Glutamatergic neuron (in vitro differentiated cells): ENCODE results near the gene ADGRD1. TPM values are rescaled to one million over a fixed set of nuclear protein-coding genes. Genes with fewer than 3 reads are reported as not detected.

Experiments used
- DNase-seq: peaks from one replicate; pipeline ENCODE4 v3.0.0; 2022
- H3K27ac Mint-ChIP-seq: one replicate; pipeline ENCODE4 v1.8.0; 2020; ENCODE audit warnings: mild to moderate bottlenecking, mixed read lengths, inconsistent platforms; ENCODE audit not compliant: unreplicated experiment
- H3K27me3 Mint-ChIP-seq: one replicate; pipeline ENCODE4 v1.8.0; 2020; ENCODE audit warnings: mild to moderate bottlenecking, moderate library complexity, mixed read lengths, inconsistent platforms; ENCODE audit not compliant: unreplicated experiment
- H3K36me3 Mint-ChIP-seq: one replicate; pipeline ENCODE4 v1.8.0; 2020; ENCODE audit warnings: mild to moderate bottlenecking, mixed read lengths, inconsistent platforms; ENCODE audit not compliant: unreplicated experiment
- H3K4me1 Mint-ChIP-seq: one replicate; pipeline ENCODE4 v1.8.0; 2020; ENCODE audit warnings: mild to moderate bottlenecking, low read depth, mixed read lengths, inconsistent platforms; ENCODE audit not compliant: unreplicated experiment
- H3K4me3 Mint-ChIP-seq: one replicate; pipeline ENCODE4 v1.8.0; 2020; ENCODE audit warnings: mild to moderate bottlenecking, mixed read lengths, inconsistent platforms; ENCODE audit not compliant: unreplicated experiment
- H3K9me3 Mint-ChIP-seq: one replicate; pipeline ENCODE4 v1.8.0; 2020; ENCODE audit warnings: mild to moderate bottlenecking, moderate library complexity, mixed read lengths, inconsistent platforms; ENCODE audit not compliant: unreplicated experiment
- total RNA-seq: library from RNA; stranded (reverse); fragmentation: NEBNext Ultra II Directional; extraction: Animal tissue kit (Norgen Biotek cat#: 25700); gene quantifications from one replicate; pipeline ENCODE4 v1.2.1, GENCODE V29; 2021; ENCODE audit not compliant: unreplicated experiment
- TF ChIP-seq, protein P1 (sequence below): fragments of 200-600 bp; sonication (generic); IDR thresholded peaks from one replicate; pipeline ENCODE4 v1.5.0; 2021; ENCODE audit not compliant: partially characterized antibody, unreplicated experiment

Gene ADGRD1
- total RNA-seq, 1 donor from 2014 or later: 0.96 TPM

DNA sequence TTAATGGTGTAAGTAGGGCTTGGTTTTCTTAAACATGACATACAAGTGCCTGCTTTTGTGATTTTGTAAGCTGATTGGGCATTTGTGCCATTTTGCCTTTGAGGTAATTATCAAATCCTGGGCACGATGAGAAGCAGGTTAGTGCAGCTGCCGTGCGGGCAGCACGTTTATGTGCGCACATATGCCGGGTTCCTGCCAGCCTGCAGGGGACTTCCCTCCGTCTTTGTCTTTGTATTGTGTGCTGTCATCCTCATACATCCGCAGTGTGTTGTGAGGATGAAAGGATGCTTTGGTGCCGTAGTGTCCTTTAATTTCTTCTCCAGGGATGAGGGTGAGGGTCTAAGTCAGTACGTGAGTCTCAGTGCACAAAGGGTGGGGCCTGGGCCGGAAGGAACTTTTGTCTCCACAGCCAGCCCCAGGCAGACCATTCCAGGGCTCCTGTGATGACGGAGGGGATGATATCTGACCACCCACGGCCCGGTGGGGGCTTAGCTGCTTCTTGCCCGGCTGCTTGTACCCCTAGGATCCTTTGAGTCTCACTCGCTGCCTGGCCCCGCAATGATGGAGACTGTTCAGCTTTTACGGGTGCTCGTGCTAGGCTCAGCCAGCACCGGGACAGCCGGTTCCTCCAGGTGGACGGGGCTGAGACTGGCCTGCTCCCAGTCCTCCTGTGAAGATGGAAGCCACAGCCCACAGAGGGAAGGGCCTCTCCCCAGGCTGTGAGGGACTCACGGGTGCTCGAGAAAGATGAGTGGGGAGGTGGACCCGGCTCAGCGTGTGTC, 54.6 kb downstream of the ADGRD1 start:
- no peaks in the 10 kb centered on the region for H3K36me3 Mint-ChIP-seq
- no peak for DNase-seq
- TF ChIP-seq, protein P1, sequence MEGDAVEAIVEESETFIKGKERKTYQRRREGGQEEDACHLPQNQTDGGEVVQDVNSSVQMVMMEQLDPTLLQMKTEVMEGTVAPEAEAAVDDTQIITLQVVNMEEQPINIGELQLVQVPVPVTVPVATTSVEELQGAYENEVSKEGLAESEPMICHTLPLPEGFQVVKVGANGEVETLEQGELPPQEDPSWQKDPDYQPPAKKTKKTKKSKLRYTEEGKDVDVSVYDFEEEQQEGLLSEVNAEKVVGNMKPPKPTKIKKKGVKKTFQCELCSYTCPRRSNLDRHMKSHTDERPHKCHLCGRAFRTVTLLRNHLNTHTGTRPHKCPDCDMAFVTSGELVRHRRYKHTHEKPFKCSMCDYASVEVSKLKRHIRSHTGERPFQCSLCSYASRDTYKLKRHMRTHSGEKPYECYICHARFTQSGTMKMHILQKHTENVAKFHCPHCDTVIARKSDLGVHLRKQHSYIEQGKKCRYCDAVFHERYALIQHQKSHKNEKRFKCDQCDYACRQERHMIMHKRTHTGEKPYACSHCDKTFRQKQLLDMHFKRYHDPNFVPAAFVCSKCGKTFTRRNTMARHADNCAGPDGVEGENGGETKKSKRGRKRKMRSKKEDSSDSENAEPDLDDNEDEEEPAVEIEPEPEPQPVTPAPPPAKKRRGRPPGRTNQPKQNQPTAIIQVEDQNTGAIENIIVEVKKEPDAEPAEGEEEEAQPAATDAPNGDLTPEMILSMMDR: no peak
- peaks cover 2% of the 10 kb centered on the region for H3K9me3 Mint-ChIP-seq
- H3K4me3 Mint-ChIP-seq: no peak overlapping the region
- peaks cover 31% of the 10 kb centered on the region for H3K4me1 Mint-ChIP-seq
- peak overlapping the region; percentile 5 for H3K27ac Mint-ChIP-seq
- H3K27me3 Mint-ChIP-seq: peaks cover 6% of the 10 kb centered on the region

DNA sequence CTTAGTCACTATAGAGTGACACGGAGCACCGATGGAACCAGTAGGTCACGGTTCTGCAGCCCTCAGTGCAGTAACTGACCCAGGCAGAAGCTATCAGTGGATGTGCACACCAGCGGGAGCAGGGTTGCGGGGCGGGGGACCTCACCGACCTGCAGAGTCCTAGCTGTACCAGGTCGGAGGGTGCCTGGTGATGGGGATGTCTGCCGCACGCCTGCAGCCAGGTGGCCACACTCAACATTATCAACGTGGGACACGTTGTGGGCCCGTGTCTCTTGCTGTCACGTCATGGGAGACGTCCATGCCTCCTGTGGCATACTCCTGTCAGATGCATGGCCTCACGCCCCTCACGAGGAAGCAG, 55.2 kb downstream of the ADGRD1 start:
- H3K27ac Mint-ChIP-seq: no peak overlapping the region
- peaks cover 31% of the 10 kb centered on the region for H3K4me1 Mint-ChIP-seq
- peaks cover 7% of the 10 kb centered on the region for H3K9me3 Mint-ChIP-seq
- peaks cover 6% of the 10 kb centered on the region for H3K27me3 Mint-ChIP-seq
- no peaks in the 10 kb centered on the region for H3K36me3 Mint-ChIP-seq
- DNase-seq: no peak
- TF ChIP-seq, protein P1: no peak
- no peak overlapping the region for H3K4me3 Mint-ChIP-seq

DNA sequence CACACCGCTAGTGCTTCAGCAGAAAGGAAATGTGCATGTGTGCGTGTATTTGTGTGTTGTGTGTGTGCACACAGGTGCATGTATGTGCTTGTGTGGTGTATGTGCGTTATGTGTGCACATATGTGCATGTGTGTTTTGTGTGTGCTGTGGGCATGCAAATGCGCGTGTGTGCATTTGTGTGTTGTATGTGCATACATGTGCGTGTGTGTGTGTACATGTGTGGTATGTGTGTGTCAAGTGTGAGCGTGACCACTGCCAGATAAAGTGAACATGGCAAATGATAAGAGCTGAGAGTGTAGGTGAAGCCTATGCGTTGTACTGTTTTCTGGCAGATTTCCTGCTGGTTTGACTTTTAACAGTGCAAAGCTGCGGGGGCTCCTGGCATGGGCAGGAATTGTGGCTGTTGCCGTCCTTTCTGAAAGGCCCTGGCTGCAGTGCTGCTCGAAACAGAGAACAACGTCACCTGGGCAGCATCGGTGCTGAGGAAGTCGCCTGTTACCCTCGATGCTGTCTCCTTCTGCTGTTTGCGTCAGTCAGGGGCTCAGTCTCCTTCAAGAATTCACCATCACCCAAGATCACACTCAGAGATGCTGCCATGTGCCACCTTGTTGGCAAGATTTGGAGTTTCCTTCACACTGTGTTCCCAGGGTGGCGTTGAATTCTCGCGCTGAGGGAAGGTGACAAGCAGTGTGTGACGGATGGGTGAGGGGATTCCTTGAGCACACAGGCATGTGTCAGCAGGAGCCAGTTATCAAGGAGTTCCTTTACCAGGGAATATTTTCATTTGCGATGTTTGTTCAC, 56.1 kb downstream of the ADGRD1 start:
- TF ChIP-seq, protein P1: no peak
- Mint-ChIP-seq H3K4me3 (no peak overlapping the region), H3K4me1 (peaks cover 31% of the 10 kb centered on the region), H3K9me3 (peaks cover 7% of the 10 kb centered on the region), H3K36me3 (no peaks in the 10 kb centered on the region), H3K27ac (peak overlapping the region; percentile 13), H3K27me3 (peaks cover 6% of the 10 kb centered on the region)
- DNase-seq: no peak

DNA sequence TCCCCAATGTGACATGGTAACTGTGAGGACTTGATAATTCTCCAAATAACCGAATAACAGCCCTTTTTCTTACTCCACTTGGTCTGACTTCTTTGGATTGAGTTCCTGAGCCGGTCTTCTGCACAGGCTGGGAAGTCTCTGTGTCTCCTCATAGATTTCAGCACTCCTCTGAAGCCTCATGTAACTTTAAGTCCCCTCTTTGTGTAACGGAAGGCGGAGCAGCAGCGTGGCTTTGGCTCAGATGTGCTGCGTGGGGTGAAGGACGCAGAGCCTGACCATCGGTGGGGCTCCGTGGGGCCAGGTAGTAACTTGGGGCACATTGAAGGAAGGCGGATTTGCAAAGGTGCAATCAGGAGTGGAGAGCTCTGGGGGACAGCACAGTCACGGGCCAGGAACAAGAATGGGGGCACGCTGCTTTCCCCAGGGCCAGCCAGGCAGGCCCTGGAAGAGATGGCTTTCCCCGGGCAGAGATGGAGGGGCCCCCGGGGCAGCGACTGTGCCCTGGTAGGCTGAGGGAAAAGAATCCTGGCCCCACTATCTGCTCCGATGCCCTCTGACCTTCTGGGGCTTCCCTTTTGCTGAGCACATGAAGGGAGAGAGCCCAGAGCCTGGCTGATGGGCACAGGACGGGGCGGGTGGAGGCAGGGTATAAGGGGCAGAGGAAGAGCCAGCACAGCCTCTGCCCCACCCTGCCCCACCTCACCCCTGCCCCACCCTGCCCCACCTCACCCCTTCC, 56.9 kb downstream of the ADGRD1 start:
- Mint-ChIP-seq H3K27me3 (peaks cover 10% of the 10 kb centered on the region), H3K27ac (no peak overlapping the region), H3K4me3 (no peak overlapping the region), H3K36me3 (no peaks in the 10 kb centered on the region), H3K4me1 (peaks cover 34% of the 10 kb centered on the region), H3K9me3 (peaks cover 12% of the 10 kb centered on the region)
- no peak for DNase-seq
- TF ChIP-seq, protein P1: no peak
